HepG2 (cell line): ENCODE results near the gene WNT5B. TPM values are rescaled to one million over a fixed set of nuclear protein-coding genes. Genes with fewer than 3 reads are reported as not detected.
A peak's percentile ranks its signal among the peaks of the same experiment; 100 is the strongest.

Experiments
- ATAC-seq: fragments of 200-7000 bp; cut with Tn5 transposase; 3 replicates; pipeline ENCODE4 v1.9.1; 2020; ENCODE audit warnings: mild to moderate bottlenecking, moderate library complexity
- BruUV-seq: library from RNA; stranded (reverse); fragments of 400-500 nt; replicated peaks from 2 replicates; lab custom pipeline; 2021; lab: Mats Ljungman, UMichigan
- CTCF ChIA-PET: fragments of 300-600 bp; formaldehyde crosslinking; extraction: SDS; loops from one replicate; lab custom pipeline; 2021; ENCODE audit warnings: low total read pairs, inconsistent platforms, low intra/inter-chr PET ratio; lab: Yijun Ruan, JAX
- POLR2A ChIA-PET: fragments of 350-600 bp; sonication (Branson Sonifier 250); formaldehyde crosslinking; loops from one replicate; lab custom pipeline; 2020; ENCODE audit warnings: antibody characterized with exemption, inconsistent platforms; lab: Yijun Ruan, JAX
- DNase-seq: peaks from one replicate; pipeline ENCODE4 v3.0.0-alpha.2; 2015; ENCODE audit warnings: low spot score
- FAIRE-seq: peaks from 3 replicates; lab custom pipeline; 2011; peaks lifted over from hg19 to GRCh38; lab: Jason Lieb, UNC
- H2AFZ ChIP-seq: one replicate; pipeline ENCODE4 v1.6.1; 2011; ENCODE audit warnings: low read length, inconsistent platforms
- H3K27ac ChIP-seq: fragments of 300-600 bp; 3 replicates; pipeline ENCODE4 v1.8.0; 2011; ENCODE audit warnings: mixed run types, mild to moderate bottlenecking, mixed read lengths, low read length, inconsistent platforms; ENCODE audit not compliant: insufficient read depth; ENCODE audit errors: extremely low read length
- H3K27me3 ChIP-seq, 2 experiments: fragments of 200-600 bp in 1 of 2; 2 replicates in 1 of 2; 3 replicates in 1 of 2; pipeline versions ENCODE4 v1.6.0 to v1.8.0; 2011; ENCODE audit warnings: low read length in 2 of 2, mild to moderate bottlenecking in 2 of 2, moderate library complexity in 2 of 2, inconsistent platforms in 1 of 2; ENCODE audit not compliant: insufficient read depth in 2 of 2, control insufficient read depth in 1 of 2
- H3K36me3 ChIP-seq, 2 experiments: fragments of 200-600 bp in 1 of 2; replicated peaks in 1 of 2; 2 replicates in 1 of 2; 3 replicates in 1 of 2; pipeline versions ENCODE4 v1.5.1 to v1.8.0; 2011; ENCODE audit warnings: low read length in 2 of 2, inconsistent platforms in 1 of 2; ENCODE audit not compliant: insufficient read depth in 2 of 2, control insufficient read depth in 1 of 2
- H3K4me1 ChIP-seq: 2 replicates; pipeline ENCODE4 v1.5.1; 2012; ENCODE audit warnings: low read length, inconsistent platforms; ENCODE audit not compliant: insufficient read depth
- H3K4me2 ChIP-seq: 2 replicates; pipeline ENCODE4 v1.6.0; 2011; ENCODE audit warnings: low read depth, low read length, inconsistent platforms
- H3K4me3 ChIP-seq, 3 experiments: fragments of 200-600 bp in 1 of 3; sonication (generic), shearing (Covaris generic) in 1 of 3; replicated peaks in 1 of 3; 2 replicates each; pipeline ENCODE4 v1.5.1; 2011 to 2016; ENCODE audit warnings: low read length in 3 of 3, inconsistent platforms in 2 of 3, low read depth in 2 of 3, mild to moderate bottlenecking in 2 of 3, control low read depth in 1 of 3, mixed read lengths in 1 of 3; ENCODE audit not compliant: insufficient read depth in 1 of 3
- H3K79me2 ChIP-seq: one replicate; pipeline ENCODE4 v1.6.1; 2011; ENCODE audit warnings: low read length, inconsistent platforms; ENCODE audit not compliant: insufficient read depth
- H3K9ac ChIP-seq: 2 replicates; pipeline ENCODE4 v1.6.0; 2011; ENCODE audit warnings: mild to moderate bottlenecking, low read depth, low read length, inconsistent platforms; ENCODE audit not compliant: insufficient read depth
- H3K9me3 ChIP-seq: 2 replicates; pipeline ENCODE4 v1.5.1; 2012; ENCODE audit warnings: mild to moderate bottlenecking, low read length
- H4K20me1 ChIP-seq: 2 replicates; pipeline ENCODE4 v1.6.0; 2011; ENCODE audit warnings: inconsistent platforms, mild to moderate bottlenecking, low read length, moderate library complexity; ENCODE audit not compliant: insufficient read depth
- DNMT3B ChIP-seq: conservative IDR thresholded peaks from 2 replicates; pipeline ENCODE4 v1.6.1; 2016; ENCODE audit warnings: missing biosample characterization, control low read depth
- ISX ChIP-seq: sonication (generic); formaldehyde crosslinking; conservative IDR thresholded peaks from 2 replicates; pipeline ENCODE4 v1.5.0; 2020; ENCODE audit warnings: missing genetic modification reagents
- NCOA2 ChIP-seq: sonication (generic); formaldehyde crosslinking; IDR thresholded peaks from 2 replicates; pipeline ENCODE4 v1.8.0; 2022; ENCODE audit warnings: inconsistent platforms
- NFYB ChIP-seq: sonication (generic); formaldehyde crosslinking; IDR thresholded peaks from 2 replicates; pipeline ENCODE4 v1.4.0; 2020; ENCODE audit warnings: missing genetic modification reagents
- NPAS2 ChIP-seq: sonication (generic); formaldehyde crosslinking; IDR thresholded peaks from 2 replicates; pipeline ENCODE4 v1.8.0; 2022; ENCODE audit warnings: mild to moderate bottlenecking, missing genetic modification reagents, borderline replicate concordance
- SNRNP70 ChIP-seq: fragments of 200-400 bp; formaldehyde crosslinking; IDR thresholded peaks from 2 replicates; pipeline ENCODE4 v1.6.1; 2017; ENCODE audit warnings: mild to moderate bottlenecking, low read depth, low read length, moderate library complexity
- ZFAT ChIP-seq: sonication (generic); formaldehyde crosslinking; conservative IDR thresholded peaks from 2 replicates; pipeline ENCODE4 v1.8.1; 2023; ENCODE audit warnings: missing genetic modification reagents, inconsistent platforms
- ZNF577 ChIP-seq: sonication (generic); formaldehyde crosslinking; IDR thresholded peaks from 2 replicates; pipeline ENCODE4 v1.4.0; 2020; ENCODE audit warnings: mild to moderate bottlenecking, low read depth, missing genetic modification reagents, borderline replicate concordance
- WGBS: methylation state at CpG from one replicate; pipeline ENCODE4 v1.1.6; 2017; ENCODE audit warnings: low lambda C conversion rate; 5-methylcytosine and 5-hydroxymethylcytosine counted together
- in situ Hi-C: cut with HindIII; loops from 2 replicates; pipeline ENCODE4 v1.10.0; 2017; ENCODE audit warnings: low pct_unique_long_range_greater_than_20kb; ENCODE audit not compliant: extremely low pct_ligation_motif_present
- intact Hi-C: fragments of 100-400 bp; cut with micrococcal nuclease; formaldehyde crosslinking; loops from one replicate; pipeline ENCODE4 v1.10.0; 2022; ENCODE audit not compliant: unreplicated experiment
- polyA plus RNA-seq, 8 experiments: library from polyadenylated mRNA; depleted of rRNA in 3 of 8; stranded (reverse) in 7 of 8; unstranded in 1 of 8; fragments of >200 nt; fragmentation: Illumina TruSeq in 4 of 8; extraction: Trizol in 4 of 8; gene quantifications; 2 replicates each; pipeline versions ENCODE4 v1.2.1 to v1.2.3, GENCODE V29; 2011 to 2016; ENCODE audit warnings: low read depth in 4 of 8, missing spikeins in 1 of 8, mixed read lengths in 1 of 8; ENCODE audit not compliant: insufficient read depth in 1 of 8
- total RNA-seq, 5 experiments: library from RNA; depleted of rRNA; stranded (reverse); fragments of >200 nt; fragmentation: Illumina TruSeq; extraction: Trizol; gene quantifications; 2 replicates each; pipeline ENCODE4 v1.2.3, GENCODE V29; 2016; ENCODE audit warnings: low read depth in 1 of 5
- TF ChIP-seq, protein P1 (sequence below): sonication (generic); formaldehyde crosslinking; conservative IDR thresholded peaks from 2 replicates; pipeline ENCODE4 v1.8.0; 2022; ENCODE audit warnings: missing genetic modification reagents
- TF ChIP-seq, protein P2 (sequence below): sonication (generic); formaldehyde crosslinking; IDR thresholded peaks from 2 replicates; pipeline ENCODE4 v1.4.0; 2020; ENCODE audit warnings: mild to moderate bottlenecking, low read depth, missing genetic modification reagents
- TF ChIP-seq, protein P3 (sequence below): sonication (generic); formaldehyde crosslinking; conservative IDR thresholded peaks from 2 replicates; pipeline ENCODE4 v1.8.0; 2022; ENCODE audit warnings: low read depth, missing genetic modification reagents
- TF ChIP-seq, protein P4 (sequence below): sonication (generic); formaldehyde crosslinking; IDR thresholded peaks from 2 replicates; pipeline ENCODE4 v1.5.0; 2020; ENCODE audit warnings: missing genetic modification reagents
- TF ChIP-seq, protein P5 (sequence below): sonication (generic); formaldehyde crosslinking; IDR thresholded peaks from 2 replicates; pipeline ENCODE4 v1.9.0; 2021; ENCODE audit warnings: missing genetic modification reagents, mild to moderate bottlenecking, borderline replicate concordance
- TF ChIP-seq, protein P6 (sequence below): sonication (generic); formaldehyde crosslinking; IDR thresholded peaks from 2 replicates; pipeline ENCODE4 v1.4.0; 2020; ENCODE audit warnings: mild to moderate bottlenecking, missing genetic modification reagents

WNT5B gene
- total and polyA plus RNA-seq, 2 of the 13 experiments (the other 11 are each of a cell fraction or from before 2014, with no cell fraction given): 0.04 TPM; not detected in 1

DNA sequence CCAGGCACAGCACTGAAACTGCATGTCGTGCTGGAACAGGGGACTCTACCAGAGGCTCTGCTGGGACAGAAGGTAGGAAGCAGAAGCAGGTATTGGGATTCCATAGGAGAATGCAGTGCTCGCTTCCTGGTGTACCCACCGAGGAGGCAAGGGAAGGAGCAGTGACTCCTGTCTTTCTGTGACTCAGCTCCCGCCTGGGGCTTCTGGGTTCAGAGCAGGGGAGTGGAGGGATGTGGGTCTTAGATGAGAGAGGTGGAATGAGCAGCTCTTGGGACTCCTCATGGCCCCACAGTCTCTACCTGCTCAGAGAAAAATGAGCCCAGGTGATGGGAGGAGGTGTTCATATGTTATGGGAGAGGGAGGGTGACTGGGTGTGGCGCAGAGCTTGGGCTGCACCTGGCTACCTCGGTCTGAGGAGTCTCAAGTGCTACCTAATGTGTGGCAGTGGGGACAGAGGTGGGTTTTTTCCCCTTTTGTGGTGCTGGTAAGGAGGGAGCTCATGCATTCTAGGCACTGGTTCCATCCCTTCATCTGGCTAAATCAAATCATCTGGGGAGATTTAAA is 26.3 kb downstream of the WNT5B start:
- H3K4me1 ChIP-seq: peaks cover 49% of the 10 kb centered on the region
- CTCF ChIA-PET: interaction anchor here (1.1 kb wide), 1 partner anchor 133 kb away, joined by 3 read pairs; no protein-coding TSS in a partner anchor
- in situ Hi-C loops (no loop called here), intact Hi-C loops (no loop called here)
- ATAC-seq: peak; percentile 22; the same call in 2 of the 3 replicates
- no peak overlapping the region for H3K9ac ChIP-seq
- BruUV-seq: no TSS peak
- WGBS: 54% methylated on average over 6 of the region's 6 CpGs
- DNase-seq: no peak
- no peak overlapping the region for H2AFZ ChIP-seq
- no peak overlapping the region for H3K27ac ChIP-seq
- no peaks in the 10 kb centered on the region for H4K20me1 ChIP-seq
- no peak overlapping the region for H3K4me3 ChIP-seq
- H3K36me3 ChIP-seq: no peaks in the 10 kb centered on the region
- no peaks in the 10 kb centered on the region for H3K79me2 ChIP-seq
- FAIRE-seq: no peak
- H3K9me3 ChIP-seq: no peaks in the 10 kb centered on the region
- POLR2A ChIA-PET: no interaction called here
- peaks cover 0 to 8% of the 10 kb centered on the region in 2 experiments; a peak in 1 of 5 replicates for H3K27me3 ChIP-seq
- H3K4me2 ChIP-seq: no peak overlapping the region
- TF ChIP-seq, protein P1, sequence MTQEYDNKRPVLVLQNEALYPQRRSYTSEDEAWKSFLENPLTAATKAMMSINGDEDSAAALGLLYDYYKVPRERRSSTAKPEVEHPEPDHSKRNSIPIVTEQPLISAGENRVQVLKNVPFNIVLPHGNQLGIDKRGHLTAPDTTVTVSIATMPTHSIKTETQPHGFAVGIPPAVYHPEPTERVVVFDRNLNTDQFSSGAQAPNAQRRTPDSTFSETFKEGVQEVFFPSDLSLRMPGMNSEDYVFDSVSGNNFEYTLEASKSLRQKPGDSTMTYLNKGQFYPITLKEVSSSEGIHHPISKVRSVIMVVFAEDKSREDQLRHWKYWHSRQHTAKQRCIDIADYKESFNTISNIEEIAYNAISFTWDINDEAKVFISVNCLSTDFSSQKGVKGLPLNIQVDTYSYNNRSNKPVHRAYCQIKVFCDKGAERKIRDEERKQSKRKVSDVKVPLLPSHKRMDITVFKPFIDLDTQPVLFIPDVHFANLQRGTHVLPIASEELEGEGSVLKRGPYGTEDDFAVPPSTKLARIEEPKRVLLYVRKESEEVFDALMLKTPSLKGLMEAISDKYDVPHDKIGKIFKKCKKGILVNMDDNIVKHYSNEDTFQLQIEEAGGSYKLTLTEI (CRISPR knock-in tag): no peak
- TF ChIP-seq NPAS2: no peak
- no peak for TF ChIP-seq ZFAT (CRISPR knock-in tag)
- TF ChIP-seq, protein P2, sequence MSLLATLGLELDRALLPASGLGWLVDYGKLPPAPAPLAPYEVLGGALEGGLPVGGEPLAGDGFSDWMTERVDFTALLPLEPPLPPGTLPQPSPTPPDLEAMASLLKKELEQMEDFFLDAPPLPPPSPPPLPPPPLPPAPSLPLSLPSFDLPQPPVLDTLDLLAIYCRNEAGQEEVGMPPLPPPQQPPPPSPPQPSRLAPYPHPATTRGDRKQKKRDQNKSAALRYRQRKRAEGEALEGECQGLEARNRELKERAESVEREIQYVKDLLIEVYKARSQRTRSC (CRISPR knock-in tag): no peak
- TF ChIP-seq, protein P3, sequence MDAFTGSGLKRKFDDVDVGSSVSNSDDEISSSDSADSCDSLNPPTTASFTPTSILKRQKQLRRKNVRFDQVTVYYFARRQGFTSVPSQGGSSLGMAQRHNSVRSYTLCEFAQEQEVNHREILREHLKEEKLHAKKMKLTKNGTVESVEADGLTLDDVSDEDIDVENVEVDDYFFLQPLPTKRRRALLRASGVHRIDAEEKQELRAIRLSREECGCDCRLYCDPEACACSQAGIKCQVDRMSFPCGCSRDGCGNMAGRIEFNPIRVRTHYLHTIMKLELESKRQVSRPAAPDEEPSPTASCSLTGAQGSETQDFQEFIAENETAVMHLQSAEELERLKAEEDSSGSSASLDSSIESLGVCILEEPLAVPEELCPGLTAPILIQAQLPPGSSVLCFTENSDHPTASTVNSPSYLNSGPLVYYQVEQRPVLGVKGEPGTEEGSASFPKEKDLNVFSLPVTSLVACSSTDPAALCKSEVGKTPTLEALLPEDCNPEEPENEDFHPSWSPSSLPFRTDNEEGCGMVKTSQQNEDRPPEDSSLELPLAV (CRISPR knock-in tag): no peak
- TF ChIP-seq NFYB (CRISPR knock-in tag): no peak
- TF ChIP-seq, protein P4, sequence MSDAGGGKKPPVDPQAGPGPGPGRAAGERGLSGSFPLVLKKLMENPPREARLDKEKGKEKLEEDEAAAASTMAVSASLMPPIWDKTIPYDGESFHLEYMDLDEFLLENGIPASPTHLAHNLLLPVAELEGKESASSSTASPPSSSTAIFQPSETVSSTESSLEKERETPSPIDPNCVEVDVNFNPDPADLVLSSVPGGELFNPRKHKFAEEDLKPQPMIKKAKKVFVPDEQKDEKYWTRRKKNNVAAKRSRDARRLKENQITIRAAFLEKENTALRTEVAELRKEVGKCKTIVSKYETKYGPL (CRISPR knock-in tag): no peak
- TF ChIP-seq ISX (CRISPR knock-in tag): no peak
- no peak for TF ChIP-seq SNRNP70
- no peak for TF ChIP-seq DNMT3B (CRISPR knock-in tag)
- TF ChIP-seq ZNF577 (CRISPR knock-in tag): no peak
- TF ChIP-seq NCOA2 (CRISPR knock-in tag): no peak
- TF ChIP-seq, protein P5, sequence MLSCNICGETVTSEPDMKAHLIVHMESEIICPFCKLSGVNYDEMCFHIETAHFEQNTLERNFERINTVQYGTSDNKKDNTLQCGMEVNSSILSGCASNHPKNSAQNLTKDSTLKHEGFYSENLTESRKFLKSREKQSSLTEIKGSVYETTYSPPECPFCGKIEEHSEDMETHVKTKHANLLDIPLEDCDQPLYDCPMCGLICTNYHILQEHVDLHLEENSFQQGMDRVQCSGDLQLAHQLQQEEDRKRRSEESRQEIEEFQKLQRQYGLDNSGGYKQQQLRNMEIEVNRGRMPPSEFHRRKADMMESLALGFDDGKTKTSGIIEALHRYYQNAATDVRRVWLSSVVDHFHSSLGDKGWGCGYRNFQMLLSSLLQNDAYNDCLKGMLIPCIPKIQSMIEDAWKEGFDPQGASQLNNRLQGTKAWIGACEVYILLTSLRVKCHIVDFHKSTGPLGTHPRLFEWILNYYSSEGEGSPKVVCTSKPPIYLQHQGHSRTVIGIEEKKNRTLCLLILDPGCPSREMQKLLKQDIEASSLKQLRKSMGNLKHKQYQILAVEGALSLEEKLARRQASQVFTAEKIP (CRISPR knock-in tag): no peak
- TF ChIP-seq, protein P6, sequence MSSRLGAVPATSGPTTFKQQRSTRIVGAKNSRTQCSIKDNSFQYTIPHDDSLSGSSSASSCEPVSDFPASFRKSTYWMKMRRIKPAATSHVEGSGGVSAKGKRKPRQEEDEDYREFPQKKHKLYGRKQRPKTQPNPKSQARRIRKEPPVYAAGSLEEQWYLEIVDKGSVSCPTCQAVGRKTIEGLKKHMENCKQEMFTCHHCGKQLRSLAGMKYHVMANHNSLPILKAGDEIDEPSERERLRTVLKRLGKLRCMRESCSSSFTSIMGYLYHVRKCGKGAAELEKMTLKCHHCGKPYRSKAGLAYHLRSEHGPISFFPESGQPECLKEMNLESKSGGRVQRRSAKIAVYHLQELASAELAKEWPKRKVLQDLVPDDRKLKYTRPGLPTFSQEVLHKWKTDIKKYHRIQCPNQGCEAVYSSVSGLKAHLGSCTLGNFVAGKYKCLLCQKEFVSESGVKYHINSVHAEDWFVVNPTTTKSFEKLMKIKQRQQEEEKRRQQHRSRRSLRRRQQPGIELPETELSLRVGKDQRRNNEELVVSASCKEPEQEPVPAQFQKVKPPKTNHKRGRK (CRISPR knock-in tag): no peak
